Bone marrow (tissue), 2 donors: Measurements from ENCODE around the gene PTCHD1.

Experiments
- DNase-seq, 2 donors: peaks; one replicate each; lab custom pipeline; 2025; lab: John Stamatoyannopoulos, UW

Gene PTCHD1

GRCh38 chrX:23398570-23398969, 63.9 kb downstream of the PTCHD1 start:
- no peak for DNase-seq

- DNase-seq: no peak
Observed at GRCh38 chrX:23403849-23404248, 69.2 kb downstream of the PTCHD1 start.

- DNase-seq: no peak
Observed at GRCh38 chrX:23422912-23423311, 88.3 kb downstream of the PTCHD1 start.

- no peak for DNase-seq
Observed at GRCh38 chrX:23434356-23434884, 99.8 kb downstream of the PTCHD1 start.

- DNase-seq: no peak
Observed at GRCh38 chrX:23435108-23435507, 100.5 kb downstream of the PTCHD1 start.

- no peak for DNase-seq
Observed at GRCh38 chrX:23435575-23435974, 100.9 kb downstream of the PTCHD1 start.

GRCh38 chrX:23436875-23437274, 102.2 kb downstream of the PTCHD1 start:
- DNase-seq: no peak

- no peak for DNase-seq
Observed at GRCh38 chrX:23451266-23451665, 116.6 kb downstream of the PTCHD1 start.
